PC-9 (cell line): ENCODE data around the gene IL20. TPM values are rescaled to one million over a fixed set of nuclear protein-coding genes. Genes with fewer than 3 reads are reported as not detected.

Experiments used
- BruUV-seq: library from RNA; stranded (reverse); fragments of 400-500 nt; replicated peaks from 2 replicates; lab custom pipeline; 2021; lab: Mats Ljungman, UMichigan
- CTCF ChIA-PET: fragments of 300-600 bp; sonication (Branson Sonifier 250); formaldehyde crosslinking; loops from one replicate; lab custom pipeline; 2022; ENCODE audit warnings: antibody characterized with exemption; lab: Charles Lee
- POLR2A ChIA-PET: fragments of 300-600 bp; sonication (Branson Sonifier 250); formaldehyde crosslinking; loops from one replicate; lab custom pipeline; 2022; ENCODE audit warnings: antibody characterized with exemption; ENCODE audit not compliant: unreplicated experiment; lab: Charles Lee
- DNase-seq, 2 experiments: peaks; one replicate each; pipeline versions ENCODE4 v3.0.0 to v3.0.0-alpha.2; 2015 to 2022; ENCODE audit warnings: mixed read lengths in 1 of 2
- H2AFZ ChIP-seq: fragments of 200-600 bp; sonication (generic); 2 replicates; pipeline ENCODE4 v1.8.1; 2017; ENCODE audit warnings: antibody characterized with exemption
- H3F3A ChIP-seq: fragments of 200-600 bp; sonication (generic); 2 replicates; pipeline ENCODE4 v1.8.1; 2017; ENCODE audit warnings: antibody characterized with exemption, mild to moderate bottlenecking, low read depth; ENCODE audit not compliant: insufficient read depth
- H3K27ac ChIP-seq: fragments of 200-600 bp; sonication (generic); 2 replicates; pipeline ENCODE4 v1.6.1; 2016; ENCODE audit warnings: mixed run types
- H3K27me3 ChIP-seq: fragments of 200-600 bp; sonication (generic); 2 replicates; pipeline ENCODE4 v1.6.1; 2016; ENCODE audit warnings: low read depth, mixed run types; ENCODE audit not compliant: insufficient read depth
- H3K36me3 ChIP-seq: fragments of 200-600 bp; sonication (generic); 2 replicates; pipeline ENCODE4 v1.6.1; 2016; ENCODE audit warnings: low read depth, mixed run types
- H3K4me1 ChIP-seq: fragments of 200-600 bp; sonication (generic); replicated peaks from 2 replicates; pipeline ENCODE4 v1.6.1; 2016; ENCODE audit warnings: mixed run types; ENCODE audit not compliant: insufficient read depth
- H3K4me2 ChIP-seq: fragments of 200-600 bp; sonication (generic); 2 replicates; pipeline ENCODE4 v1.6.1; 2017; ENCODE audit warnings: mixed run types
- H3K4me3 ChIP-seq: fragments of 200-600 bp; sonication (generic); 2 replicates; pipeline ENCODE4 v1.6.1; 2016; ENCODE audit warnings: mixed run types
- H3K79me2 ChIP-seq: fragments of 200-600 bp; sonication (generic); 2 replicates; pipeline ENCODE4 v1.6.1; 2017; ENCODE audit warnings: low read depth, mixed run types
- H3K9me2 ChIP-seq: fragments of 200-600 bp; sonication (generic); 2 replicates; pipeline ENCODE4 v1.8.1; 2017; ENCODE audit warnings: mild to moderate bottlenecking; ENCODE audit not compliant: insufficient read depth
- H3K9me3 ChIP-seq: fragments of 200-600 bp; sonication (generic); 2 replicates; pipeline ENCODE4 v1.8.1; 2016; ENCODE audit warnings: low read depth; ENCODE audit not compliant: insufficient read depth
- H4K20me1 ChIP-seq: fragments of 200-600 bp; sonication (generic); 2 replicates; pipeline ENCODE4 v1.8.1; 2017; ENCODE audit not compliant: insufficient read depth
- EZH2 ChIP-seq: fragments of 200-600 bp; sonication (generic); IDR thresholded peaks from 2 replicates; pipeline ENCODE4 v1.8.0; 2017; ENCODE audit warnings: antibody characterized with exemption, low read depth
- intact Hi-C: fragments of 100-400 bp; cut with micrococcal nuclease; formaldehyde crosslinking; loops from one replicate; pipeline ENCODE4 v1.10.0; 2022; ENCODE audit not compliant: unreplicated experiment
- total RNA-seq: library from RNA; stranded (reverse); gene quantifications from 2 replicates; pipeline ENCODE4 v1.2.3, GENCODE V29; 2021
- TF ChIP-seq, protein P1 (sequence below): fragments of 200-600 bp; sonication (generic); conservative IDR thresholded peaks from 2 replicates; pipeline ENCODE4 v1.6.1; 2017; ENCODE audit warnings: mixed run types, antibody characterized with exemption, mild to moderate bottlenecking, moderate library complexity

The IL20 gene
- total RNA-seq, 1 experiment from 2014 or later = not detected

GRCh38 chr1:206866062-206866461, 639 bp downstream of the IL20 start:
- H3K4me3 ChIP-seq = no peak overlapping the region
- H3K27ac ChIP-seq = no peak overlapping the region
- H3K79me2 ChIP-seq = no peaks in the 10 kb centered on the region
- no peak overlapping the region for H3K4me2 ChIP-seq
- intact Hi-C loops = no loop called here
- DNase-seq = no peak
- H3K27me3 ChIP-seq = peaks cover 25% of the 10 kb centered on the region; the same call in 1 of the 2 replicates
- H2AFZ ChIP-seq = no peak overlapping the region
- H3F3A ChIP-seq = no peaks in the 10 kb centered on the region
- no TSS peak for BruUV-seq
- no peaks in the 10 kb centered on the region for H3K4me1 ChIP-seq
- TF ChIP-seq EZH2 = no peak
- TF ChIP-seq, protein P1, sequence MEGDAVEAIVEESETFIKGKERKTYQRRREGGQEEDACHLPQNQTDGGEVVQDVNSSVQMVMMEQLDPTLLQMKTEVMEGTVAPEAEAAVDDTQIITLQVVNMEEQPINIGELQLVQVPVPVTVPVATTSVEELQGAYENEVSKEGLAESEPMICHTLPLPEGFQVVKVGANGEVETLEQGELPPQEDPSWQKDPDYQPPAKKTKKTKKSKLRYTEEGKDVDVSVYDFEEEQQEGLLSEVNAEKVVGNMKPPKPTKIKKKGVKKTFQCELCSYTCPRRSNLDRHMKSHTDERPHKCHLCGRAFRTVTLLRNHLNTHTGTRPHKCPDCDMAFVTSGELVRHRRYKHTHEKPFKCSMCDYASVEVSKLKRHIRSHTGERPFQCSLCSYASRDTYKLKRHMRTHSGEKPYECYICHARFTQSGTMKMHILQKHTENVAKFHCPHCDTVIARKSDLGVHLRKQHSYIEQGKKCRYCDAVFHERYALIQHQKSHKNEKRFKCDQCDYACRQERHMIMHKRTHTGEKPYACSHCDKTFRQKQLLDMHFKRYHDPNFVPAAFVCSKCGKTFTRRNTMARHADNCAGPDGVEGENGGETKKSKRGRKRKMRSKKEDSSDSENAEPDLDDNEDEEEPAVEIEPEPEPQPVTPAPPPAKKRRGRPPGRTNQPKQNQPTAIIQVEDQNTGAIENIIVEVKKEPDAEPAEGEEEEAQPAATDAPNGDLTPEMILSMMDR = no peak
- no peaks in the 10 kb centered on the region for H3K36me3 ChIP-seq
- no peaks in the 10 kb centered on the region for H3K9me2 ChIP-seq
- no peaks in the 10 kb centered on the region for H3K9me3 ChIP-seq
- ChIA-PET CTCF (interaction anchor here (1.6 kb wide), 1 partner anchor 43 kb away, joined by 4 read pairs; no protein-coding TSS in a partner anchor), POLR2A (no interaction called here)
- no peaks in the 10 kb centered on the region for H4K20me1 ChIP-seq

DNA sequence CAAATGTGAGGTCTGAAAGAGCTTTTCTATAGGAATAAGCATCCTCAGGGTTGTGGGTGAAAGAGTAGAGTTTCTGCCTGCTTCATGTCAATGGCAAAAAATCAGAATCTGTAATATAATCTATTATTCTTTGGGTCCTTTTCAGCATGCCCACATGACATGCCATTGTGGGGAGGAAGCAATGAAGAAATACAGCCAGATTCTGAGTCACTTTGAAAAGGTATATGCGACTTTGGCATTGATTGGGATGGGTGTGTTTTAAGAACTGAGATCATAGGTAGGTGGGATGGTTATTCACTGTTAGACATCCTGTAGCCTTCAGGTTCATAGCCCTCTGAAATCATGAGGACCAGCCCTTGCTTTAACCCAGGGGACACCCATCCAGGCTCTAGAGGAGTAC, 1.8 kb downstream of the IL20 start:
- ChIA-PET POLR2A (no interaction called here), CTCF (interaction anchor here (0.6 to 1.6 kb wide), 2 partner anchors 42 to 137 kb away, joined by 3 to 4 read pairs; no protein-coding TSS in a partner anchor)
- Histone ChIP-seq H3F3A (no peaks in the 10 kb centered on the region), H3K4me3 (no peak overlapping the region), H3K27me3 (peaks cover 21% of the 10 kb centered on the region; the same call in 1 of the 2 replicates), H3K79me2 (no peaks in the 10 kb centered on the region), H2AFZ (no peak overlapping the region), H3K9me3 (no peaks in the 10 kb centered on the region), H3K4me2 (no peak overlapping the region), H3K27ac (no peak overlapping the region), H3K9me2 (no peaks in the 10 kb centered on the region), H4K20me1 (no peaks in the 10 kb centered on the region), H3K36me3 (no peaks in the 10 kb centered on the region), H3K4me1 (no peaks in the 10 kb centered on the region)
- no TSS peak for BruUV-seq
- TF ChIP-seq, protein P1 = no peak
- TF ChIP-seq EZH2 = no peak
- intact Hi-C loops = no loop called here
- DNase-seq = no peak

- no peak for TF ChIP-seq EZH2
- TF ChIP-seq, protein P1 = no peak
- Histone ChIP-seq H3K36me3 (no peaks in the 10 kb centered on the region), H3K4me3 (no peak overlapping the region), H3K4me1 (no peaks in the 10 kb centered on the region), H4K20me1 (no peaks in the 10 kb centered on the region), H3K4me2 (no peak overlapping the region), H3F3A (no peaks in the 10 kb centered on the region), H3K9me2 (no peaks in the 10 kb centered on the region), H3K27me3 (peaks cover 21% of the 10 kb centered on the region; the same call in 1 of the 2 replicates), H3K79me2 (no peaks in the 10 kb centered on the region), H2AFZ (no peak overlapping the region), H3K9me3 (0 out of 2 replicates have a peak, but pooled peaks cover 3% of the 10 kb centered on the region), H3K27ac (no peak overlapping the region)
- intact Hi-C loops = no loop called here
- POLR2A ChIA-PET = no interaction called here
- CTCF ChIA-PET = no interaction called here
- DNase-seq = no peak
- BruUV-seq = no TSS peak
Observed at GRCh38 chr1:206867716-206868115, 2.3 kb downstream of the IL20 start.
